Fibroblast of upper back skin (primary cell): ENCODE measurements around the gene PRR5.
"Not testable (repeated sequence)": the region's sequence is repeated elsewhere in the genome, so short reads cannot be mapped to it uniquely, and the experiment has no call there.

ENCODE experiments used
- DNase-seq: peaks from one replicate; pipeline ENCODE4 v3.0.0-alpha.2; 2013

PRR5 gene

GRCh38 chr22:44736581-44737405, 34.8 kb downstream of the PRR5 start:
- DNase-seq: no peak

GRCh38 chr22:44737406-44738346, 35.7 kb downstream of the PRR5 start:
- no peak for DNase-seq

GRCh38 chr22:44738347-44738715, 36.3 kb downstream of the PRR5 start:
- DNase-seq: no peak

- no peak for DNase-seq
These were observed 37.0 kb downstream of the PRR5 start for GRCh38 chr22:44739024-44739423.

GRCh38 chr22:44739666-44740065, 37.7 kb downstream of the PRR5 start:
- DNase-seq: peak; percentile 52

GRCh38 chr22:44740307-44740706, 38.3 kb downstream of the PRR5 start:
- no peak for DNase-seq

- DNase-seq: no peak
These were observed 39.9 kb downstream of the PRR5 start for GRCh38 chr22:44741929-44742328.

- DNase-seq: no peak
These were observed 41.2 kb downstream of the PRR5 start for GRCh38 chr22:44743247-44743646.

GRCh38 chr22:44743804-44744211, 41.8 kb downstream of the PRR5 start:
- DNase-seq: peak; percentile 41

- no peak for DNase-seq
These were observed 44.1 kb downstream of the PRR5 start for GRCh38 chr22:44745853-44746789.

- not testable (repeated sequence) for DNase-seq
These were observed 45.8 kb downstream of the PRR5 start for GRCh38 chr22:44747784-44748127.

- DNase-seq: no peak
These were observed 46.5 kb downstream of the PRR5 start for GRCh38 chr22:44748524-44748923.

GRCh38 chr22:44750481-44750880, 48.5 kb downstream of the PRR5 start:
- DNase-seq: no peak

- no peak for DNase-seq
These were observed 50.5 kb downstream of the PRR5 start, which contains the start of gene ARHGAP8 for GRCh38 chr22:44752285-44753188. Gene ARHGAP8 (plus strand): TSS chr22:44752575. CDS start chr22:44786528, 33,953 bp downstream.

- DNase-seq: peak; percentile 78
These were observed 51.4 kb downstream of the PRR5 start for GRCh38 chr22:44753189-44754042.

GRCh38 chr22:44754998-44755397, 53.0 kb downstream of the PRR5 start:
- no peak for DNase-seq

GRCh38 chr22:44755417-44755816, 53.4 kb downstream of the PRR5 start:
- no peak for DNase-seq

- no peak for DNase-seq
These were observed 54.0 kb downstream of the PRR5 start for GRCh38 chr22:44755956-44756361.

- peak; percentile 66 for DNase-seq
These were observed 56.5 kb downstream of the PRR5 start for GRCh38 chr22:44758344-44758973.

- DNase-seq: no peak
These were observed 57.0 kb downstream of the PRR5 start for GRCh38 chr22:44759001-44759400.
